Testis (tissue), 2 donors: ENCODE data around the gene LDHB.

Experiments
- POLR2A ChIP-seq: fragments of 450-650 bp; IDR thresholded peaks from one replicate; pipeline ENCODE4 v1.6.1; 2017; ENCODE audit warnings: antibody characterized with exemption, mild to moderate bottlenecking, moderate library complexity
- TF ChIP-seq, protein P1 (sequence below), 3 experiments: fragments of 450-650 bp in 2 of 3; fragments of 200-600 bp in 1 of 3; sonication (generic) in 1 of 3; IDR thresholded peaks; one replicate each; pipeline ENCODE4 v1.5.1; 2016 to 2019; ENCODE audit warnings: antibody characterized with exemption in 3 of 3, mild to moderate bottlenecking in 2 of 3, moderate library complexity in 1 of 3

DNA sequence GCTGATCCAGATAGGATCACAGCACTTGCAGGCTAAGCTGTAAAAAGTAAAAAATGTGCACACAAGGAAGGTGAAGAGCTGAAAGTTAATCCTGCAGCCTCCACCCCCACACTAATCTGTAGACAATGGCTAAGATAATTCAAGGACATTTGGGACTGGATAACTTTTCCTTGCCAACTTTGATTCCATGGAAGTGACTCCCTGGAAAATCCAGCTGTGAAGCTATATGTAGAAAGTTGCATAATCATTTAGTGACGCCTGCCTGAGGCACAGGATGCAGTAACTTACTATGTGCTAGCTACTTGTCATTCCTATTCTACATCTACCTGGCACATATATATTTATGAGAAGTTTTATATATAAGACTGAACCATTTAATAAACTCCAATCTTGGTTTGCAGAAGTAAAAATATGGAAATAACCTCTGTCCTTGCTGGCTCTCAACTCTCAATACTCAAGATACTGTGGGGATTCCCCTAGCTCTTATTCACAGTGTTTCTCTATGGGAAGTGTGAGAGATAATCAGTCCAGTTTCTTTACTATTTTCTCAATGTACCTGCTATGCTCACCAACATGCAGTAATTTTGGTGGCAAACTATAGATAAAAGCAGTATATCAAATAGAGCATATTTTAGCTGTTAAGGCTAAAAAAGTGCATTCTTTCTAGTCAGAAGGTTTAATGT, 14.8 kb downstream of the LDHB start:
- TF ChIP-seq, protein P1, sequence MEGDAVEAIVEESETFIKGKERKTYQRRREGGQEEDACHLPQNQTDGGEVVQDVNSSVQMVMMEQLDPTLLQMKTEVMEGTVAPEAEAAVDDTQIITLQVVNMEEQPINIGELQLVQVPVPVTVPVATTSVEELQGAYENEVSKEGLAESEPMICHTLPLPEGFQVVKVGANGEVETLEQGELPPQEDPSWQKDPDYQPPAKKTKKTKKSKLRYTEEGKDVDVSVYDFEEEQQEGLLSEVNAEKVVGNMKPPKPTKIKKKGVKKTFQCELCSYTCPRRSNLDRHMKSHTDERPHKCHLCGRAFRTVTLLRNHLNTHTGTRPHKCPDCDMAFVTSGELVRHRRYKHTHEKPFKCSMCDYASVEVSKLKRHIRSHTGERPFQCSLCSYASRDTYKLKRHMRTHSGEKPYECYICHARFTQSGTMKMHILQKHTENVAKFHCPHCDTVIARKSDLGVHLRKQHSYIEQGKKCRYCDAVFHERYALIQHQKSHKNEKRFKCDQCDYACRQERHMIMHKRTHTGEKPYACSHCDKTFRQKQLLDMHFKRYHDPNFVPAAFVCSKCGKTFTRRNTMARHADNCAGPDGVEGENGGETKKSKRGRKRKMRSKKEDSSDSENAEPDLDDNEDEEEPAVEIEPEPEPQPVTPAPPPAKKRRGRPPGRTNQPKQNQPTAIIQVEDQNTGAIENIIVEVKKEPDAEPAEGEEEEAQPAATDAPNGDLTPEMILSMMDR (IDR thresholded peaks at IDR 0.05), result no peak
- TF ChIP-seq POLR2A, result no peak
